H1 (cell line): Measurements from ENCODE around the gene BHMT. TPM values are rescaled to one million over a fixed set of nuclear protein-coding genes. Genes with fewer than 3 reads are reported as not detected.

ENCODE experiments used
- CTCF ChIA-PET: fragments of 300-600 bp; sonication (Branson Sonifier 250); formaldehyde crosslinking; loops from one replicate; lab custom pipeline; 2021; ENCODE audit not compliant: partially characterized antibody; lab: Charles Lee
- POLR2A ChIA-PET: fragments of 300-600 bp; sonication (Branson Sonifier 250); formaldehyde crosslinking; loops from one replicate; lab custom pipeline; 2021; ENCODE audit warnings: inconsistent platforms; ENCODE audit not compliant: partially characterized antibody; lab: Charles Lee
- DNase-seq, 2 experiments: peaks; one replicate each; pipeline versions ENCODE4 v3.0.0 to v3.0.0-alpha.2; 2010 to 2022; ENCODE audit warnings: low spot score in 2 of 2, low read depth in 1 of 2, mixed read lengths in 1 of 2
- FAIRE-seq: peaks from 2 replicates; lab custom pipeline; 2011; peaks lifted over from hg19 to GRCh38; lab: Jason Lieb, UNC
- H2AFZ ChIP-seq: 2 replicates; pipeline ENCODE4 v1.8.1; 2012; ENCODE audit warnings: low read length, inconsistent platforms
- H2AK5ac ChIP-seq: 2 replicates; pipeline ENCODE4 v1.6.1; 2013; ENCODE audit warnings: low read depth, low read length
- H2BK120ac ChIP-seq: replicated peaks from 2 replicates; pipeline ENCODE3; 2013; ENCODE audit warnings: low read depth, low read length, inconsistent platforms
- H2BK12ac ChIP-seq: 2 replicates; pipeline ENCODE4 v1.6.1; 2013; ENCODE audit warnings: low read depth, low read length
- H2BK15ac ChIP-seq: 2 replicates; pipeline ENCODE4 v1.6.1; 2013; ENCODE audit warnings: low read length
- H2BK20ac ChIP-seq: 2 replicates; pipeline ENCODE4 v1.6.1; 2013; ENCODE audit warnings: low read length
- H2BK5ac ChIP-seq: 2 replicates; pipeline ENCODE4 v1.6.1; 2013; ENCODE audit warnings: low read depth, low read length
- H3K14ac ChIP-seq: 2 replicates; pipeline ENCODE4 v1.6.1; 2013; ENCODE audit warnings: inconsistent platforms; ENCODE audit not compliant: insufficient read length
- H3K18ac ChIP-seq: 2 replicates; pipeline ENCODE4 v1.6.1; 2013; ENCODE audit warnings: low read length; ENCODE audit errors: extremely low read depth
- H3K23ac ChIP-seq: 2 replicates; pipeline ENCODE4 v1.6.1; 2013; ENCODE audit warnings: inconsistent platforms; ENCODE audit not compliant: insufficient read length
- H3K23me2 ChIP-seq: 2 replicates; pipeline ENCODE4 v1.6.1; 2013; ENCODE audit warnings: low read depth, low read length
- H3K27ac ChIP-seq: 2 replicates; pipeline ENCODE4 v1.6.1; 2011; ENCODE audit warnings: low read depth, low read length, inconsistent platforms
- H3K27me3 ChIP-seq, 4 experiments: replicated peaks in 1 of 4; 1 replicate in 1 of 4; 2 replicates in 3 of 4; pipeline versions ENCODE4 v1.6.1 to v1.8.1; 2011 to 2013; ENCODE audit warnings: low read length in 3 of 4, mild to moderate bottlenecking in 3 of 4, inconsistent platforms in 2 of 4, mixed read lengths in 2 of 4, moderate library complexity in 1 of 4; ENCODE audit not compliant: control insufficient read depth in 3 of 4, insufficient read depth in 3 of 4; ENCODE audit errors: extremely low read depth in 1 of 4
- H3K36me3 ChIP-seq, 4 experiments: 2 replicates each; pipeline versions ENCODE4 v1.6.1 to v1.8.1; 2011 to 2013; ENCODE audit warnings: mild to moderate bottlenecking in 4 of 4, low read length in 3 of 4, moderate library complexity in 2 of 4, control low read depth in 1 of 4, inconsistent platforms in 1 of 4; ENCODE audit not compliant: insufficient read depth in 4 of 4, control insufficient read depth in 2 of 4
- H3K4ac ChIP-seq: replicated peaks from 2 replicates; pipeline ENCODE3; 2013; ENCODE audit warnings: low read length, low read depth, mixed read lengths, inconsistent platforms; ENCODE audit not compliant: insufficient read length
- H3K4me1 ChIP-seq, 4 experiments: replicated peaks in 1 of 4; 1 replicate in 1 of 4; 2 replicates in 3 of 4; pipeline versions ENCODE4 v1.6.1 to v1.8.1; 2011 to 2013; ENCODE audit warnings: low read length in 3 of 4, inconsistent platforms in 2 of 4, mixed read lengths in 1 of 4; ENCODE audit not compliant: insufficient read depth in 4 of 4, control insufficient read depth in 3 of 4
- H3K4me2 ChIP-seq, 2 experiments: 2 replicates each; pipeline versions ENCODE4 v1.6.1 to v1.8.1; 2011 to 2013; ENCODE audit warnings: low read depth in 2 of 2, low read length in 2 of 2, control low read depth in 1 of 2, inconsistent platforms in 1 of 2, mild to moderate bottlenecking in 1 of 2; ENCODE audit not compliant: insufficient read depth in 1 of 2
- H3K4me3 ChIP-seq, 4 experiments: fragments of 200-600, 300-600 bp in 1 of 4; sonication (generic), shearing (Covaris generic), sonication (Bioruptor Twin) in 1 of 4; 2 replicates each; pipeline versions ENCODE4 v1.5.1 to v1.8.1; 2011 to 2016; ENCODE audit warnings: low read length in 4 of 4, low read depth in 3 of 4, control low read depth in 2 of 4, inconsistent platforms in 2 of 4, mild to moderate bottlenecking in 2 of 4, mixed read lengths in 1 of 4, moderate library complexity in 1 of 4; ENCODE audit not compliant: insufficient read depth in 2 of 4; ENCODE audit errors: extremely low read depth in 1 of 4
- H3K56ac ChIP-seq: replicated peaks from 2 replicates; pipeline ENCODE3; 2013; ENCODE audit warnings: low read depth, mild to moderate bottlenecking, mixed read lengths, low read length, inconsistent platforms; ENCODE audit not compliant: insufficient read length
- H3K79me1 ChIP-seq: 2 replicates; pipeline ENCODE4 v1.6.1; 2013; ENCODE audit warnings: low read depth, low read length, control low read depth
- H3K79me2 ChIP-seq, 2 experiments: 2 replicates each; pipeline versions ENCODE4 v1.6.1 to v1.8.1; 2012 to 2013; ENCODE audit warnings: low read length in 2 of 2, mild to moderate bottlenecking in 2 of 2, inconsistent platforms in 1 of 2; ENCODE audit not compliant: insufficient read depth in 2 of 2, control insufficient read depth in 1 of 2
- H3K9ac ChIP-seq, 4 experiments: replicated peaks in 1 of 4; 1 replicate in 1 of 4; 2 replicates in 3 of 4; pipeline versions ENCODE4 v1.6.1 to v1.8.1; 2011 to 2013; ENCODE audit warnings: low read depth in 3 of 4, low read length in 3 of 4, control low read depth in 2 of 4, mild to moderate bottlenecking in 2 of 4, moderate library complexity in 2 of 4, inconsistent platforms in 1 of 4; ENCODE audit errors: extremely low read depth in 1 of 4
- H3K9me3 ChIP-seq, 2 experiments: 2 replicates each; pipeline versions ENCODE4 v1.6.1 to v1.8.1; 2012 to 2013; ENCODE audit warnings: mild to moderate bottlenecking in 2 of 2, moderate library complexity in 2 of 2, control low read depth in 1 of 2, inconsistent platforms in 1 of 2, low read depth in 1 of 2, low read length in 1 of 2, mixed read lengths in 1 of 2; ENCODE audit not compliant: insufficient read depth in 2 of 2
- H4K20me1 ChIP-seq, 2 experiments: replicated peaks in 1 of 2; 2 replicates each; pipeline versions ENCODE3 to v1.8.1; 2011 to 2013; ENCODE audit warnings: inconsistent platforms in 2 of 2, low read length in 2 of 2, mild to moderate bottlenecking in 1 of 2; ENCODE audit not compliant: insufficient read depth in 2 of 2, control insufficient read depth in 1 of 2
- H4K5ac ChIP-seq: 2 replicates; pipeline ENCODE4 v1.6.1; 2013; ENCODE audit warnings: low read length, low read depth, mixed read lengths, inconsistent platforms; ENCODE audit not compliant: insufficient read length
- H4K8ac ChIP-seq: 2 replicates; pipeline ENCODE4 v1.8.0; 2013; ENCODE audit warnings: mild to moderate bottlenecking, moderate library complexity, low read length, inconsistent platforms; ENCODE audit not compliant: insufficient read depth; ENCODE audit errors: extremely low read depth
- H4K91ac ChIP-seq: replicated peaks from 2 replicates; pipeline ENCODE3; 2013; ENCODE audit warnings: low read length, mixed read lengths, inconsistent platforms; ENCODE audit not compliant: insufficient read length
- BRCA1 ChIP-seq: IDR thresholded peaks from 2 replicates; pipeline ENCODE4 v1.6.1; 2012; ENCODE audit warnings: low read depth, low read length, improper control_type of control experiment
- CHD1 ChIP-seq: IDR thresholded peaks from 2 replicates; pipeline ENCODE4 v1.6.1; 2012; ENCODE audit warnings: low read depth, low read length, improper control_type of control experiment
- EGR1 ChIP-seq: IDR thresholded peaks from 2 replicates; pipeline ENCODE4 v1.6.1; 2011; ENCODE audit warnings: low read depth, low read length, borderline replicate concordance
- EZH2 ChIP-seq: fragments of 200-600 bp; sonication (generic); IDR thresholded peaks from 2 replicates; pipeline ENCODE4 v1.7.1; 2012; ENCODE audit warnings: low read depth, mild to moderate bottlenecking, moderate library complexity, low read length, inconsistent platforms; ENCODE audit not compliant: severe bottlenecking
- GABPA ChIP-seq: IDR thresholded peaks from 2 replicates; pipeline ENCODE4 v1.6.1; 2011; ENCODE audit warnings: mild to moderate bottlenecking, low read length, moderate library complexity, borderline replicate concordance; ENCODE audit not compliant: insufficient read depth
- PHF8 ChIP-seq: fragments of 200-600 bp; sonication (generic); conservative IDR thresholded peaks from 2 replicates; pipeline ENCODE4 v1.7.1; 2012; ENCODE audit warnings: low read depth, mild to moderate bottlenecking, inconsistent platforms, low read length, moderate library complexity
- POLR2AphosphoS5 ChIP-seq: IDR thresholded peaks from 2 replicates; pipeline ENCODE4 v1.6.1; 2011; ENCODE audit warnings: low read depth, low read length
- RAD21 ChIP-seq, 2 experiments: IDR thresholded peaks in 1 of 2; conservative IDR thresholded peaks in 1 of 2; 2 replicates each; pipeline ENCODE4 v1.6.1; 2011; ENCODE audit warnings: low read depth in 2 of 2, low read length in 2 of 2, improper control_type of control experiment in 1 of 2, inconsistent platforms in 1 of 2, mild to moderate bottlenecking in 1 of 2, moderate library complexity in 1 of 2
- RXRA ChIP-seq: IDR thresholded peaks from 2 replicates; pipeline ENCODE4 v1.6.1; 2011; ENCODE audit warnings: low read depth, mild to moderate bottlenecking, low read length, moderate library complexity; ENCODE audit not compliant: insufficient read depth
- SP4 ChIP-seq: IDR thresholded peaks from 2 replicates; pipeline ENCODE4 v1.6.1; 2012; ENCODE audit warnings: low read length, inconsistent platforms
- SRF ChIP-seq: IDR thresholded peaks from 2 replicates; pipeline ENCODE4 v1.6.1; 2011; ENCODE audit warnings: mild to moderate bottlenecking, low read depth, low read length, moderate library complexity
- WGBS, 2 experiments: shearing (Covaris generic) in 1 of 2; methylation state at CpG; one replicate each; pipeline versions ENCODE4 v1.1.6 to v1.1.7; 2013 to 2015; ENCODE audit warnings: low lambda C conversion rate in 2 of 2, mixed read lengths in 2 of 2, inconsistent platforms in 1 of 2, low coverage in 1 of 2, missing lambda C conversion rate in 1 of 2; ENCODE audit not compliant: insufficient replicate concordance in 2 of 2, insufficient coverage in 1 of 2, insufficient read length in 1 of 2; ENCODE audit errors: extremely low coverage in 1 of 2, missing lambda C conversion rate in 1 of 2; 5-methylcytosine and 5-hydroxymethylcytosine counted together
- polyA plus RNA-seq, 7 experiments: library from polyadenylated mRNA; depleted of rRNA in 3 of 7; stranded (reverse) in 5 of 7; unstranded in 2 of 7; fragments of >200 nt in 5 of 7; fragments of 200-250 nt in 2 of 7; gene quantifications; 1 replicate in 5 of 7; 2 replicates in 1 of 7; 4 replicates in 1 of 7; pipeline versions ENCODE4 v1.2.1 to v1.2.3, GENCODE V29; 2011 to 2013; ENCODE audit warnings: missing spikeins in 2 of 7, mixed read lengths in 2 of 7
- total RNA-seq: library from RNA; stranded (reverse); fragmentation: NEBNext Ultra II Directional; extraction: Animal tissue kit (Norgen Biotek cat#: 25700); gene quantifications from 2 replicates; pipeline ENCODE4 v1.2.1, GENCODE V29; 2021
- TF ChIP-seq, protein P1 (sequence below): IDR thresholded peaks from 2 replicates; pipeline ENCODE4 v1.6.1; 2012; ENCODE audit warnings: inconsistent platforms
- TF ChIP-seq, protein P2 (sequence below): IDR thresholded peaks from 2 replicates; pipeline ENCODE4 v1.6.1; 2011; ENCODE audit warnings: low read length, improper control_type of control experiment

The BHMT gene
- total and polyA plus RNA-seq, 2 of the 8 experiments (the other 6 are each of a cell fraction or from before 2014, with no cell fraction given) = 0.54 to 1.6 TPM

DNA sequence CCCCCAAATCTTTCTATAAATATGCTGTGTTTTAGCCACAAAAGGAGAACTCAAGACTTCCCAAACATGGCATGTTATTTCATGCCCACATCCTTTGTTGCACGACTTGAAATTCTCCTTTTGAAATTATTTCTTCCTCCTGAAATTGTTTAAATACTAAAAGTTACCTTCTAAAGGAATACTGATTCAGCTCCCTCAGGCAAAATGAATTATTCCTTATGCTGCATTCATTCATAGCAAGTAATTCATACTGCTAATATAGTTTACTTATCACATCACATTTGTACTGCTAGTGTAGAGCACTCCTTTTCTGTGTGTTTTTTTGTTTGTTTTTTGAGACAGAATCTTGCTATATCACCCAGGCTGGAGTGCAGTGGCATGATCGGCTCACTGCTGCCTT lies 45.7 kb downstream of the BHMT start:
- H3K23ac ChIP-seq = no peak overlapping the region
- no peak overlapping the region for H2BK20ac ChIP-seq
- H2BK15ac ChIP-seq = no peak overlapping the region
- ChIA-PET CTCF (interaction anchor here (0.7 to 2.6 kb wide), 5 partner anchors 24 to 142 kb away, joined by 3 to 14 read pairs (median 4); no protein-coding TSS in a partner anchor), POLR2A (no interaction called here)
- H2BK5ac ChIP-seq = no peak overlapping the region
- no peak overlapping the region for H3K9ac ChIP-seq
- no peak overlapping the region for H2BK120ac ChIP-seq
- H2BK12ac ChIP-seq = no peak overlapping the region
- no peak overlapping the region for H3K4me3 ChIP-seq
- WGBS, 2 experiments = 88% methylated on average over 2 of the region's 2 CpGs; no CpG with 5 or more reads in 1 of the 2 experiments
- H4K91ac ChIP-seq = no peak overlapping the region
- no peak overlapping the region for H2AK5ac ChIP-seq
- no peaks in the 10 kb centered on the region for H3K79me1 ChIP-seq
- no peaks in the 10 kb centered on the region for H3K27me3 ChIP-seq
- H4K8ac ChIP-seq = no peak overlapping the region
- no peak overlapping the region for H3K56ac ChIP-seq
- DNase-seq (no peak), FAIRE-seq (no peak)
- H4K20me1 ChIP-seq = no peaks in the 10 kb centered on the region
- H3K18ac ChIP-seq = no peak overlapping the region
- H3K79me2 ChIP-seq = no peaks in the 10 kb centered on the region
- H3K4me1 ChIP-seq = peaks cover 0 to under 1% (median 0%) of the 10 kb centered on the region in 4 experiments; a peak in 1 of 7 replicates
- no peaks in the 10 kb centered on the region for H3K9me3 ChIP-seq
- no peaks in the 10 kb centered on the region for H3K36me3 ChIP-seq
- no peak overlapping the region for H3K4ac ChIP-seq
- no peak overlapping the region for H3K4me2 ChIP-seq
- no peak overlapping the region for H3K27ac ChIP-seq
- peaks cover under 1% of the 10 kb centered on the region; the same call in 1 of the 2 replicates for H3K23me2 ChIP-seq
- no peak overlapping the region for H2AFZ ChIP-seq
- no peak overlapping the region for H3K14ac ChIP-seq
- no peak overlapping the region for H4K5ac ChIP-seq
- TF ChIP-seq POLR2AphosphoS5 (no peak), EZH2 (no peak), PHF8 (no peak), CHD1 (no peak), BRCA1 (no peak), EGR1 (no peak), GABPA (no peak), RXRA (no peak), SP4 (no peak), RAD21 (IDR thresholded peaks at IDR 0.05 in 1 of 2, conservative IDR thresholded peaks at IDR 0.05 in 1 of 2; ENCODE audit: low read depth in 2 of 2, low read length in 2 of 2) (no peak), SRF (no peak)
- TF ChIP-seq, protein P1, sequence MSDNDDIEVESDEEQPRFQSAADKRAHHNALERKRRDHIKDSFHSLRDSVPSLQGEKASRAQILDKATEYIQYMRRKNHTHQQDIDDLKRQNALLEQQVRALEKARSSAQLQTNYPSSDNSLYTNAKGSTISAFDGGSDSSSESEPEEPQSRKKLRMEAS = no peak
- TF ChIP-seq, protein P2, sequence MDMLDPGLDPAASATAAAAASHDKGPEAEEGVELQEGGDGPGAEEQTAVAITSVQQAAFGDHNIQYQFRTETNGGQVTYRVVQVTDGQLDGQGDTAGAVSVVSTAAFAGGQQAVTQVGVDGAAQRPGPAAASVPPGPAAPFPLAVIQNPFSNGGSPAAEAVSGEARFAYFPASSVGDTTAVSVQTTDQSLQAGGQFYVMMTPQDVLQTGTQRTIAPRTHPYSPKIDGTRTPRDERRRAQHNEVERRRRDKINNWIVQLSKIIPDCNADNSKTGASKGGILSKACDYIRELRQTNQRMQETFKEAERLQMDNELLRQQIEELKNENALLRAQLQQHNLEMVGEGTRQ = no peak
